Thyroid gland (tissue), 4 donors: Measurements from ENCODE around the gene DOK6. TPM values are rescaled to one million over a fixed set of nuclear protein-coding genes. Genes with fewer than 3 reads are reported as not detected.

ENCODE experiments used
- DNase-seq, 2 donors: peaks; one replicate each; pipeline ENCODE4 v3.0.0-alpha.2; 2019
- H3K27ac ChIP-seq, 3 donors: fragments of 200-600 bp; sonication (generic); 1 replicate in 2 of 3; 2 replicates in 1 of 3; pipeline ENCODE4 v1.5.1; 2016 to 2019; ENCODE audit warnings: mild to moderate bottlenecking in 1 of 3, moderate library complexity in 1 of 3
- H3K27me3 ChIP-seq: fragments of 200-600 bp; sonication (generic); one replicate; pipeline ENCODE4 v1.5.1; 2019
- H3K36me3 ChIP-seq, 2 donors: fragments of 200-600 bp; sonication (generic); one replicate each; pipeline ENCODE4 v1.5.1; 2016 to 2019
- H3K4me1 ChIP-seq, 2 donors: fragments of 200-600 bp; sonication (generic); one replicate each; pipeline ENCODE4 v1.5.1; 2017 to 2019
- H3K4me3 ChIP-seq, 3 donors: fragments of 200-600 bp; sonication (generic); replicated peaks in 1 of 3; 1 replicate in 2 of 3; 2 replicates in 1 of 3; pipeline ENCODE4 v1.5.1; 2016; ENCODE audit warnings: mild to moderate bottlenecking in 1 of 3
- H3K9me3 ChIP-seq: fragments of 200-600 bp; sonication (generic); one replicate; pipeline ENCODE4 v1.5.1; 2017
- CTCF ChIP-seq, 6 experiments: fragments of 200-600 bp in 3 of 6; fragments of 450-650 bp in 3 of 6; sonication (generic) in 3 of 6; IDR thresholded peaks; one replicate each; pipeline ENCODE4 v1.5.1; 2016 to 2019; ENCODE audit warnings: antibody characterized with exemption in 6 of 6, mild to moderate bottlenecking in 2 of 6, inconsistent platforms in 1 of 6, moderate library complexity in 1 of 6
- POLR2A ChIP-seq, 2 donors: fragments of 450-650 bp; IDR thresholded peaks; one replicate each; pipeline ENCODE4 v1.6.1; 2017; ENCODE audit warnings: antibody characterized with exemption in 2 of 2, mild to moderate bottlenecking in 2 of 2, moderate library complexity in 1 of 2
- WGBS, 2 donors: methylation state at CpG; one replicate each; pipeline ENCODE4 v1.1.5; 2017; 5-methylcytosine and 5-hydroxymethylcytosine counted together
- intact Hi-C: fragments of 100-400 bp; cut with DNase I; formaldehyde crosslinking; loops from one replicate; pipeline ENCODE4 v1.15.1; 2023
- total RNA-seq, 4 donors: library from RNA; depleted of rRNA; stranded (reverse); fragments of >200 nt; gene quantifications; one replicate each; pipeline ENCODE4 v1.2.3, GENCODE V29; 2016

The DOK6 gene
- total RNA-seq, 4 donors from 2014 or later, result 0.94 to 3.1 (median 2.5) TPM

- TF ChIP-seq POLR2A (IDR thresholded peaks at IDR 0.05) (no peak), CTCF (IDR thresholded peaks at IDR 0.05) (no peak)
- WGBS, 2 donors, result 55 to 60% methylated on average over 7 of the region's 7 CpGs
- Histone ChIP-seq H3K4me1 (no peaks in the 10 kb centered on the region), H3K4me3 (no peak overlapping the region), H3K9me3 (no peaks in the 10 kb centered on the region), H3K36me3 (no peaks in the 10 kb centered on the region), H3K27me3 (no peaks in the 10 kb centered on the region), H3K27ac (no peak overlapping the region)
- DNase-seq, result no peak
- intact Hi-C loops, result no loop called here
Measured at GRCh38 chr18:69715191-69715795, 314.6 kb downstream of the DOK6 start.

GRCh38 chr18:69717586-69717985 is 316.9 kb downstream of the DOK6 start:
- Histone ChIP-seq H3K36me3 (no peaks in the 10 kb centered on the region), H3K4me1 (no peaks in the 10 kb centered on the region), H3K4me3 (no peak overlapping the region), H3K27ac (no peak overlapping the region), H3K27me3 (no peaks in the 10 kb centered on the region), H3K9me3 (no peaks in the 10 kb centered on the region)
- intact Hi-C loops, result no loop called here
- TF ChIP-seq CTCF (IDR thresholded peaks at IDR 0.05) (no peak), POLR2A (IDR thresholded peaks at IDR 0.05) (no peak)
- WGBS, 2 donors, result 97 to 98% methylated on average over 2 of the region's 2 CpGs
- DNase-seq, result no peak

- Histone ChIP-seq H3K27me3 (no peaks in the 10 kb centered on the region), H3K9me3 (no peaks in the 10 kb centered on the region), H3K27ac (no peak overlapping the region), H3K4me1 (no peaks in the 10 kb centered on the region), H3K4me3 (no peak overlapping the region), H3K36me3 (no peaks in the 10 kb centered on the region)
- intact Hi-C loops, result no loop called here
- TF ChIP-seq POLR2A (IDR thresholded peaks at IDR 0.05) (no peak), CTCF (IDR thresholded peaks at IDR 0.05) (no peak)
- WGBS, 2 donors, result 90 to 95% methylated on average over 1 of the region's 1 CpG
- DNase-seq, result no peak
Measured at GRCh38 chr18:69718912-69719547, 318.3 kb downstream of the DOK6 start.

- no peaks in the 10 kb centered on the region for H3K9me3 ChIP-seq
- H3K27ac ChIP-seq, result no peak overlapping the region
- WGBS, 2 donors, result 84% methylated on average over 4 of the region's 4 CpGs
- no peaks in the 10 kb centered on the region for H3K36me3 ChIP-seq
- H3K4me1 ChIP-seq, result no peaks in the 10 kb centered on the region
- H3K4me3 ChIP-seq, result no peak overlapping the region
- TF ChIP-seq POLR2A (IDR thresholded peaks at IDR 0.05), result no peak
- no peak for TF ChIP-seq CTCF (IDR thresholded peaks at IDR 0.05)
- H3K27me3 ChIP-seq, result no peaks in the 10 kb centered on the region
- intact Hi-C loops, result no loop called here
- no peak for DNase-seq
Measured at GRCh38 chr18:69720422-69720821, 319.7 kb downstream of the DOK6 start.

GRCh38 chr18:69723434-69723833 is 322.7 kb downstream of the DOK6 start:
- DNase-seq, result no peak
- WGBS, 2 donors, result 77 to 88% methylated on average over 3 of the region's 3 CpGs
- no peaks in the 10 kb centered on the region for H3K4me1 ChIP-seq
- no peak overlapping the region for H3K4me3 ChIP-seq
- TF ChIP-seq POLR2A (IDR thresholded peaks at IDR 0.05) (no peak), CTCF (IDR thresholded peaks at IDR 0.05) (no peak)
- H3K36me3 ChIP-seq, result no peaks in the 10 kb centered on the region
- H3K27ac ChIP-seq, result no peak overlapping the region
- H3K27me3 ChIP-seq, result no peaks in the 10 kb centered on the region
- H3K9me3 ChIP-seq, result no peaks in the 10 kb centered on the region
- intact Hi-C loops, result no loop called here
